ENCODE data around the gene MAPK13. TPM values are rescaled to one million over a fixed set of nuclear protein-coding genes. Genes with fewer than 3 reads are reported as not detected.

Gene MAPK13
- total RNA-seq, 1 experiment from 2014 or later: 52.3 TPM

DNA sequence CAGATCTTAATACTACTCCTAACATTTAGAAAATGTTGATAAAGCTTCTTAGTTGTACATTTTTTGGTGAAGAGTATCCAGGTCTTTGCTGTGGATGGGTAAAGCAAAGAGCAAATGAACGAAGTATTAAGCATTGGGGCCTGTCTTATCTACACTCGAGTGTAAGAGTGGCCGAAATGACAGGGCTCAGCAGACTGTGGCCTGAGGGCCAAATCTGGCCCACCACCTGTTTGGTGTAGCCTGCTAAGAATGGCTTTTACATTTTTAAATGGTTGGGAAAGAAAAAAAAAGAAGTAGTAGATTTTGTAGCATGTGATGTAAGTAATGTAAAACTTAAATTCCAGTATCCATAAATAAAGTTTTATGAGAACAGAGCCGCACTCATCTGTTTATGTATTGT, 19.4 kb upstream of the MAPK13 start:
- CTCF ChIA-PET: interaction anchor here (1.3 kb wide), 1 partner anchor 10 kb away, joined by 4 read pairs; no protein-coding TSS in a partner anchor
- Mint-ChIP-seq H3K27me3 (ENCODE audit: unreplicated experiment) (no peaks in the 10 kb centered on the region), H3K36me3 (ENCODE audit: insufficient read depth, unreplicated experiment) (peaks cover 17% of the 10 kb centered on the region), H3K9me3 (ENCODE audit: low read depth, unreplicated experiment) (no peaks in the 10 kb centered on the region), H3K4me1 (ENCODE audit: low read depth, unreplicated experiment) (no peaks in the 10 kb centered on the region), H3K27ac (ENCODE audit: unreplicated experiment) (no peak overlapping the region), H3K4me3 (ENCODE audit: low read depth, unreplicated experiment) (no peak overlapping the region)
- no TSS peak for BruUV-seq (replicated peaks)
- no peak for DNase-seq
- intact Hi-C loops (cut with micrococcal nuclease; ENCODE audit: unreplicated experiment): no loop called here
- TF ChIP-seq, protein P1, sequence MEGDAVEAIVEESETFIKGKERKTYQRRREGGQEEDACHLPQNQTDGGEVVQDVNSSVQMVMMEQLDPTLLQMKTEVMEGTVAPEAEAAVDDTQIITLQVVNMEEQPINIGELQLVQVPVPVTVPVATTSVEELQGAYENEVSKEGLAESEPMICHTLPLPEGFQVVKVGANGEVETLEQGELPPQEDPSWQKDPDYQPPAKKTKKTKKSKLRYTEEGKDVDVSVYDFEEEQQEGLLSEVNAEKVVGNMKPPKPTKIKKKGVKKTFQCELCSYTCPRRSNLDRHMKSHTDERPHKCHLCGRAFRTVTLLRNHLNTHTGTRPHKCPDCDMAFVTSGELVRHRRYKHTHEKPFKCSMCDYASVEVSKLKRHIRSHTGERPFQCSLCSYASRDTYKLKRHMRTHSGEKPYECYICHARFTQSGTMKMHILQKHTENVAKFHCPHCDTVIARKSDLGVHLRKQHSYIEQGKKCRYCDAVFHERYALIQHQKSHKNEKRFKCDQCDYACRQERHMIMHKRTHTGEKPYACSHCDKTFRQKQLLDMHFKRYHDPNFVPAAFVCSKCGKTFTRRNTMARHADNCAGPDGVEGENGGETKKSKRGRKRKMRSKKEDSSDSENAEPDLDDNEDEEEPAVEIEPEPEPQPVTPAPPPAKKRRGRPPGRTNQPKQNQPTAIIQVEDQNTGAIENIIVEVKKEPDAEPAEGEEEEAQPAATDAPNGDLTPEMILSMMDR (IDR thresholded peaks at IDR 0.05; ENCODE audit: unreplicated experiment): no peak

DNA sequence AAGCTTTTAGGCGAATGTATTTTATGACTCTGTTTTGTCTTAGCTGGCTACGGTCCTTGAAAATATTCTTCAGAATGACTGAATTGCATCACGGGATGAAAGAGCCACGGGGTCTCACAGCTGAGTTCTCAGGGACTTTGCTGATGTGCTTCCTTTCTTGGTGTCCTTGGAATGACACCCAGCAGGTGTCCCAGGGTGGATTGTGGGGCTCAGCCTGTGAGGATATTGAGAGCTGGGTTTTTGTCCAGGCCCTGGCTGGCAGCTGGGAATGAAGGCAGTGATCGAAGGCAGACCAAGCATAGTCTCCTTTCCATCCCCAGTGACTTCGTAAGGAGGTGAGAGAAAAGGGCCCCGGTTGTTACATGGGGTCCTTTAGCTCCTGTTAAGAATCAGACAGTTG, 18.8 kb upstream of the MAPK13 start:
- no TSS peak for BruUV-seq (replicated peaks)
- CTCF ChIA-PET: no interaction called here

DNA sequence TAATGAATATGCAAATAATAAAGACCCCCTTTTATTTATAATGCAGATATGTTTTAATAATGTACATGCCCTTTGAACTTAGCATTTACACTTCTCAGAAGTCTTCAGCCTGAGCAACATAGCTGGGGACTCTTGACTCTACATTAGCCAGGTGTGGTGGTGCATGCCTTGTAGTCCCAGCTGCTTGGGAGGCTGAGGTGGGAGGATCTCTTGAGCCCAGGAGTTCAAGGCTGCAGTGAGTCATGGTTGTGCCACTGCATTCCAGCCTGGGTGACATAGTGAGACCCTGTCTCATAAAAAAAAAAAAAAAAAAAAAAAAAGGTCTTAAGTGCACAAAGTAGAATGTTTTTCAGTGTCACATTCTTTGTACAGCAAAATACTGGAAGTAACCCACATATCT, 17.3 kb upstream of the MAPK13 start:
- CTCF ChIA-PET: interaction anchor here (0.7 kb wide), 1 partner anchor 10 kb away, joined by 7 read pairs; no protein-coding TSS in a partner anchor
- Mint-ChIP-seq H3K36me3 (ENCODE audit: insufficient read depth, unreplicated experiment) (peaks cover 17% of the 10 kb centered on the region), H3K9me3 (ENCODE audit: low read depth, unreplicated experiment) (no peaks in the 10 kb centered on the region), H3K27me3 (ENCODE audit: unreplicated experiment) (no peaks in the 10 kb centered on the region), H3K4me1 (ENCODE audit: low read depth, unreplicated experiment) (no peaks in the 10 kb centered on the region), H3K27ac (ENCODE audit: unreplicated experiment) (no peak overlapping the region), H3K4me3 (ENCODE audit: low read depth, unreplicated experiment) (no peak overlapping the region)
- DNase-seq: no peak
- no TSS peak for BruUV-seq (replicated peaks)
- TF ChIP-seq, protein P1 (IDR thresholded peaks at IDR 0.05; ENCODE audit: unreplicated experiment): no peak
- intact Hi-C loops (cut with micrococcal nuclease; ENCODE audit: unreplicated experiment): no loop called here

More for the DNA sequence above, 18.8 kb upstream of the MAPK13 start:
- DNase-seq: no peak
- Mint-ChIP-seq H3K27ac (ENCODE audit: unreplicated experiment) (no peak overlapping the region), H3K27me3 (ENCODE audit: unreplicated experiment) (no peaks in the 10 kb centered on the region), H3K4me1 (ENCODE audit: low read depth, unreplicated experiment) (no peaks in the 10 kb centered on the region), H3K9me3 (ENCODE audit: low read depth, unreplicated experiment) (no peaks in the 10 kb centered on the region), H3K36me3 (ENCODE audit: insufficient read depth, unreplicated experiment) (peaks cover 17% of the 10 kb centered on the region), H3K4me3 (ENCODE audit: low read depth, unreplicated experiment) (no peak overlapping the region)
- intact Hi-C loops (cut with micrococcal nuclease; ENCODE audit: unreplicated experiment): no loop called here
- TF ChIP-seq, protein P1 (IDR thresholded peaks at IDR 0.05; ENCODE audit: unreplicated experiment): no peak

DNA sequence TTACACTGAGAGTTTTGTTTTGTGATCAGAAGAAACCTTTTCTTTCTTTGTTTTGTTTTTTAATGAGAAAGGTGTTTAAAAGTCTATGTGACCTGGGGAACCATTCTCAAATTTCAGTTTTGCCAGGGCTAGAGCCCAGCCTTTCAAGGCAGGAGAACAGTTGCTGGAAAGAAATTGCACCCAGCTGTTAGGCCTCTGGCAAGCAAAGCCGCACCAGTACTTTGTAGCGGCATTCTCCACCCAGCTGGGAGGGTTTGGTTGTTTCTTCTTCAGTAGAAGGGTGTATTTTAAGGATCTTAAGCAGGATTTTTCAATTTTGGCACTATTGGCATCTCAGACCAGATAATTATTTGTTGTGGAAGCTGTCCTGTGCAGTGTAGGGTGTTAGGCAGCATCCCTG, 16.6 kb upstream of the MAPK13 start:
- H3K4me3 Mint-ChIP-seq (ENCODE audit: low read depth, unreplicated experiment): no peak overlapping the region
- no peaks in the 10 kb centered on the region for H3K9me3 Mint-ChIP-seq (ENCODE audit: low read depth, unreplicated experiment)
- no TSS peak for BruUV-seq (replicated peaks)
- no peak for DNase-seq
- no peak overlapping the region for H3K27ac Mint-ChIP-seq (ENCODE audit: unreplicated experiment)
- H3K27me3 Mint-ChIP-seq (ENCODE audit: unreplicated experiment): no peaks in the 10 kb centered on the region
- no peaks in the 10 kb centered on the region for H3K4me1 Mint-ChIP-seq (ENCODE audit: low read depth, unreplicated experiment)
- TF ChIP-seq, protein P1 (IDR thresholded peaks at IDR 0.05; ENCODE audit: unreplicated experiment): no peak
- CTCF ChIA-PET: no interaction called here
- H3K36me3 Mint-ChIP-seq (ENCODE audit: insufficient read depth, unreplicated experiment): peaks cover 12% of the 10 kb centered on the region
- intact Hi-C loops (cut with micrococcal nuclease; ENCODE audit: unreplicated experiment): no loop called here
